ENCODE measurements around the gene ATP6V0C.

ATP6V0C gene

GRCh38 chr16:2490190-2491105, 23.3 kb upstream of the ATP6V0C start:
- no peaks in the 10 kb centered on the region for H3F3A ChIP-seq (ENCODE audit: insufficient read depth, low read length)
- no peaks in the 10 kb centered on the region for H3K4me1 ChIP-seq (ENCODE audit: low read length)
- TF ChIP-seq EZH2 (optimal IDR thresholded peaks at IDR 0.05; ENCODE audit: low read depth, low read length) (no peak), CTCF (IDR thresholded peaks at IDR 0.05; ENCODE audit: low read length) (no peak), EZH2phosphoT487 (IDR thresholded peaks at IDR 0.05; ENCODE audit: low read length) (no peak)
- 0 out of 2 replicates have a peak, but pooled peaks cover 4% of the 10 kb centered on the region for H3K79me2 ChIP-seq (ENCODE audit: low read length)
- H3K4me2 ChIP-seq (ENCODE audit: low read depth, low read length): no peak overlapping the region
- H3K9ac ChIP-seq (ENCODE audit: low read length): no peak overlapping the region
- H2AFZ ChIP-seq (ENCODE audit: low read length): no peak overlapping the region
- H4K20me1 ChIP-seq (ENCODE audit: insufficient read depth, low read length): no peaks in the 10 kb centered on the region
- H3K9me3 ChIP-seq (replicated peaks; ENCODE audit: insufficient read depth, low read length): no peaks in the 10 kb centered on the region
- H3K4me3 ChIP-seq (ENCODE audit: low read length): no peak overlapping the region
- H3K9me2 ChIP-seq (replicated peaks; ENCODE audit: insufficient read depth, low read length): no peaks in the 10 kb centered on the region
- no peaks in the 10 kb centered on the region for H3K36me3 ChIP-seq (replicated peaks; ENCODE audit: insufficient read depth, low read length)
- H3K27ac ChIP-seq (ENCODE audit: low read length): no peak overlapping the region
- DNase-seq: no peak
- no peaks in the 10 kb centered on the region for H3K27me3 ChIP-seq (replicated peaks; ENCODE audit: insufficient read depth, low read length)

GRCh38 chr16:2492292-2492691, 21.5 kb upstream of the ATP6V0C start:
- Histone ChIP-seq H3K79me2 (ENCODE audit: low read length) (0 out of 2 replicates have a peak, but pooled peaks cover 4% of the 10 kb centered on the region), H3K27ac (ENCODE audit: low read length) (no peak overlapping the region)

GRCh38 chr16:2493605-2494004, 20.1 kb upstream of the ATP6V0C start:
- H3K9ac ChIP-seq (ENCODE audit: low read length): no peak overlapping the region
- H3K4me3 ChIP-seq (ENCODE audit: low read length): no peak overlapping the region
- no peak overlapping the region for H3K27ac ChIP-seq (ENCODE audit: low read length)
- H4K20me1 ChIP-seq (ENCODE audit: insufficient read depth, low read length): no peaks in the 10 kb centered on the region
- no peak for TF ChIP-seq EZH2phosphoT487 (IDR thresholded peaks at IDR 0.05; ENCODE audit: low read length)
- no peak for TF ChIP-seq CTCF (IDR thresholded peaks at IDR 0.05; ENCODE audit: low read length)
- TF ChIP-seq EZH2 (optimal IDR thresholded peaks at IDR 0.05; ENCODE audit: low read depth, low read length): no peak
- no peaks in the 10 kb centered on the region for H3K9me3 ChIP-seq (replicated peaks; ENCODE audit: insufficient read depth, low read length)
- no peak overlapping the region for H3K4me2 ChIP-seq (ENCODE audit: low read depth, low read length)
- H3F3A ChIP-seq (ENCODE audit: insufficient read depth, low read length): no peaks in the 10 kb centered on the region
- DNase-seq: no peak
- no peaks in the 10 kb centered on the region for H3K79me2 ChIP-seq (ENCODE audit: low read length)
- H2AFZ ChIP-seq (ENCODE audit: low read length): no peak overlapping the region
- H3K9me2 ChIP-seq (replicated peaks; ENCODE audit: insufficient read depth, low read length): no peaks in the 10 kb centered on the region
- no peaks in the 10 kb centered on the region for H3K4me1 ChIP-seq (ENCODE audit: low read length)
- no peaks in the 10 kb centered on the region for H3K36me3 ChIP-seq (replicated peaks; ENCODE audit: insufficient read depth, low read length)
- H3K27me3 ChIP-seq (replicated peaks; ENCODE audit: insufficient read depth, low read length): no peaks in the 10 kb centered on the region

More at GRCh38 chr16:2492292-2492691, 21.5 kb upstream of the ATP6V0C start:
- Histone ChIP-seq H3K36me3 (replicated peaks; ENCODE audit: insufficient read depth, low read length) (no peaks in the 10 kb centered on the region), H4K20me1 (ENCODE audit: insufficient read depth, low read length) (no peaks in the 10 kb centered on the region), H3K9me2 (replicated peaks; ENCODE audit: insufficient read depth, low read length) (no peaks in the 10 kb centered on the region), H2AFZ (ENCODE audit: low read length) (no peak overlapping the region), H3K4me1 (ENCODE audit: low read length) (no peaks in the 10 kb centered on the region), H3K9ac (ENCODE audit: low read length) (no peak overlapping the region), H3K4me3 (ENCODE audit: low read length) (no peak overlapping the region), H3K4me2 (ENCODE audit: low read depth, low read length) (no peak overlapping the region), H3K27me3 (replicated peaks; ENCODE audit: insufficient read depth, low read length) (no peaks in the 10 kb centered on the region), H3K9me3 (replicated peaks; ENCODE audit: insufficient read depth, low read length) (no peaks in the 10 kb centered on the region), H3F3A (ENCODE audit: insufficient read depth, low read length) (no peaks in the 10 kb centered on the region)
- TF ChIP-seq CTCF (IDR thresholded peaks at IDR 0.05; ENCODE audit: low read length): no peak
- TF ChIP-seq EZH2phosphoT487 (IDR thresholded peaks at IDR 0.05; ENCODE audit: low read length): no peak
- no peak for TF ChIP-seq EZH2 (optimal IDR thresholded peaks at IDR 0.05; ENCODE audit: low read depth, low read length)
- no peak for DNase-seq

Measured in MM.1S (cell line).